ENCODE measurements around the gene B4GALT6. TPM values are rescaled to one million over a fixed set of nuclear protein-coding genes. Genes with fewer than 3 reads are reported as not detected.

The B4GALT6 gene
- total and polyA plus RNA-seq, 7 experiments from 2014 or later: 0.11 to 2.7 (median 1.2) TPM

GRCh38 chr18:31671951-31672350 is 12.4 kb downstream of the B4GALT6 start:
- Mint-ChIP-seq H3K4me3 (no peak overlapping the region), H3K9me3 (no peaks in the 10 kb centered on the region), H3K36me3 (peaks cover 0 to 3% (median 0%) of the 10 kb centered on the region in 5 donors), H3K4me1 (no peaks in the 10 kb centered on the region), H3K27me3 (peaks cover 0 to 22% (median 2%) of the 10 kb centered on the region in 5 donors), H3K27ac (no peak overlapping the region)
- H3K4me1 ChIP-seq (ENCODE audit: control insufficient read depth in 2 of 2, insufficient read depth in 2 of 2, low read length in 2 of 2): no peaks in the 10 kb centered on the region
- H3K36me3 ChIP-seq (ENCODE audit: control insufficient read depth in 2 of 3, insufficient read depth in 3 of 3, low read length in 3 of 3): no peaks in the 10 kb centered on the region
- no peak for ATAC-seq
- ChIA-PET POLR2A (no interaction called here), CTCF (no interaction called here)
- intact Hi-C loops (cut with micrococcal nuclease): no loop called here
- DNase-seq: no peak
- no peak overlapping the region for H3K27ac ChIP-seq (ENCODE audit: low read depth, low read length)
- H3K9me3 ChIP-seq (ENCODE audit: control insufficient read depth in 2 of 3, low read length in 3 of 3): no peaks in the 10 kb centered on the region
- no peak overlapping the region for H3K4me3 ChIP-seq (ENCODE audit: low read length)
- no peaks in the 10 kb centered on the region for H3K27me3 ChIP-seq (ENCODE audit: control insufficient read depth in 2 of 2, insufficient read depth in 2 of 2, low read length in 2 of 2)

- no peaks in the 10 kb centered on the region for H3K36me3 ChIP-seq (ENCODE audit: control insufficient read depth in 2 of 3, insufficient read depth in 3 of 3, low read length in 3 of 3)
- intact Hi-C loops (cut with micrococcal nuclease): no loop called here
- CTCF ChIA-PET: no interaction called here
Observed at GRCh38 chr18:31669541-31669940, 14.8 kb downstream of the B4GALT6 start.

GRCh38 chr18:31667185-31667584 is 17.2 kb downstream of the B4GALT6 start:
- H3K27me3 ChIP-seq (ENCODE audit: control insufficient read depth in 2 of 2, insufficient read depth in 2 of 2, low read length in 2 of 2): no peaks in the 10 kb centered on the region
- POLR2A ChIA-PET: no interaction called here
- H3K27ac ChIP-seq (ENCODE audit: low read depth, low read length): no peak overlapping the region
- CTCF ChIA-PET: no interaction called here
- H3K4me1 ChIP-seq (ENCODE audit: control insufficient read depth in 2 of 2, insufficient read depth in 2 of 2, low read length in 2 of 2): no peaks in the 10 kb centered on the region
- Mint-ChIP-seq H3K27ac (no peak overlapping the region), H3K4me3 (no peak overlapping the region), H3K36me3 (peaks cover 0 to 6% (median 0%) of the 10 kb centered on the region in 5 donors), H3K4me1 (no peaks in the 10 kb centered on the region), H3K9me3 (peaks cover 0 to 1% (median 0%) of the 10 kb centered on the region in 11 donors), H3K27me3 (peaks cover 0 to 10% (median 9%) of the 10 kb centered on the region in 5 donors)
- no peak overlapping the region for H3K4me3 ChIP-seq (ENCODE audit: low read length)
- no peaks in the 10 kb centered on the region for H3K36me3 ChIP-seq (ENCODE audit: control insufficient read depth in 2 of 3, insufficient read depth in 3 of 3, low read length in 3 of 3)
- intact Hi-C loops (cut with micrococcal nuclease): no loop called here
- no peak for ATAC-seq
- H3K9me3 ChIP-seq (ENCODE audit: control insufficient read depth in 2 of 3, low read length in 3 of 3): no peaks in the 10 kb centered on the region
- no peak for DNase-seq

More at GRCh38 chr18:31669541-31669940, 14.8 kb downstream of the B4GALT6 start:
- Histone ChIP-seq H3K4me3 (ENCODE audit: low read length) (no peak overlapping the region), H3K27ac (ENCODE audit: low read depth, low read length) (no peak overlapping the region), H3K4me1 (ENCODE audit: control insufficient read depth in 2 of 2, insufficient read depth in 2 of 2, low read length in 2 of 2) (no peaks in the 10 kb centered on the region), H3K27me3 (ENCODE audit: control insufficient read depth in 2 of 2, insufficient read depth in 2 of 2, low read length in 2 of 2) (no peaks in the 10 kb centered on the region), H3K9me3 (ENCODE audit: control insufficient read depth in 2 of 3, low read length in 3 of 3) (no peaks in the 10 kb centered on the region)
- Mint-ChIP-seq H3K27me3 (peaks cover 0 to 11% (median 2%) of the 10 kb centered on the region in 5 donors), H3K9me3 (no peaks in the 10 kb centered on the region), H3K4me1 (no peaks in the 10 kb centered on the region), H3K36me3 (peaks cover 0 to 3% (median 0%) of the 10 kb centered on the region in 5 donors), H3K27ac (no peak overlapping the region), H3K4me3 (no peak overlapping the region)
- no peak for ATAC-seq
- POLR2A ChIA-PET: no interaction called here
- DNase-seq: no peak

- H3K4me3 Mint-ChIP-seq: no peak overlapping the region
- H3K27ac ChIP-seq (ENCODE audit: low read depth, low read length): no peak overlapping the region
- H3K36me3 ChIP-seq (ENCODE audit: control insufficient read depth in 2 of 3, insufficient read depth in 3 of 3, low read length in 3 of 3): no peaks in the 10 kb centered on the region
- peaks cover 0 to 11% (median 10%) of the 10 kb centered on the region in 5 donors for H3K27me3 Mint-ChIP-seq
- no peaks in the 10 kb centered on the region for H3K4me1 Mint-ChIP-seq
- DNase-seq (no peak), ATAC-seq (no peak)
- CTCF ChIA-PET: no interaction called here
- no peak overlapping the region for H3K27ac Mint-ChIP-seq
- H3K4me3 ChIP-seq (ENCODE audit: low read length): no peak overlapping the region
- no peaks in the 10 kb centered on the region for H3K27me3 ChIP-seq (ENCODE audit: control insufficient read depth in 2 of 2, insufficient read depth in 2 of 2, low read length in 2 of 2)
- peaks cover 0 to 6% (median 0%) of the 10 kb centered on the region in 5 donors for H3K36me3 Mint-ChIP-seq
- intact Hi-C loops (cut with micrococcal nuclease): no loop called here
- H3K9me3 Mint-ChIP-seq: peaks cover 0 to 1% (median 0%) of the 10 kb centered on the region in 11 donors
- H3K9me3 ChIP-seq (ENCODE audit: control insufficient read depth in 2 of 3, low read length in 3 of 3): no peaks in the 10 kb centered on the region
- no peaks in the 10 kb centered on the region for H3K4me1 ChIP-seq (ENCODE audit: control insufficient read depth in 2 of 2, insufficient read depth in 2 of 2, low read length in 2 of 2)
- POLR2A ChIA-PET: no interaction called here
Observed at GRCh38 chr18:31666055-31666454, 18.3 kb downstream of the B4GALT6 start.

DNA sequence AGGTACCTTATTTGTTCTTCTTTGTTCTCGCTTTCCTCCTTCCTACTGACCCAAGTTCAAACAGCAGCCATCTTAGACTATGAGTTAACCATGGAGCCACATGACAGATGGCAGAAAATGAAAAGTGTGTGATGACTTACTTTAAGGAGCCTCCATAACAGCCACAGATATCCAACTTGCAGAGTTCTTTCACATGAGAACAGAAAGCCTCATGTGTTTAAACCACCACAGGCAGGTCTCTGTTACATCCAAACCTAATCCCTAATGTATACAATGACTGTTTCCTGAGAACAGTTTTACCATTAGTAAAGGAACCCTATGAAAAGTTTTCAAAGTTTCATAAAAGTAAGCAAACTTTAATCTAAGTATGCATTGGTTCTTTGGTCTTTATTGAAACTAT is 20.3 kb downstream of the B4GALT6 start:
- Histone ChIP-seq H3K36me3 (ENCODE audit: control insufficient read depth in 2 of 3, insufficient read depth in 3 of 3, low read length in 3 of 3) (no peaks in the 10 kb centered on the region), H3K4me1 (ENCODE audit: control insufficient read depth in 2 of 2, insufficient read depth in 2 of 2, low read length in 2 of 2) (no peaks in the 10 kb centered on the region), H3K4me3 (ENCODE audit: low read length) (no peak overlapping the region), H3K9me3 (ENCODE audit: control insufficient read depth in 2 of 3, low read length in 3 of 3) (no peaks in the 10 kb centered on the region), H3K27me3 (ENCODE audit: control insufficient read depth in 2 of 2, insufficient read depth in 2 of 2, low read length in 2 of 2) (no peaks in the 10 kb centered on the region), H3K27ac (ENCODE audit: low read depth, low read length) (no peak overlapping the region)
- ATAC-seq (no peak), DNase-seq (no peak)
- Mint-ChIP-seq H3K4me3 (no peak overlapping the region), H3K9me3 (peaks cover 0 to 1% (median 0%) of the 10 kb centered on the region in 11 donors), H3K36me3 (peaks cover 0 to 6% (median 0%) of the 10 kb centered on the region in 5 donors), H3K27ac (no peak overlapping the region), H3K27me3 (peaks cover 0 to 11% (median 8%) of the 10 kb centered on the region in 5 donors), H3K4me1 (peaks cover 0 to 7% (median under 1%) of the 10 kb centered on the region in 7 donors)
- CTCF ChIA-PET: no interaction called here
- intact Hi-C loops (cut with micrococcal nuclease): no loop called here
- POLR2A ChIA-PET: no interaction called here

DNA sequence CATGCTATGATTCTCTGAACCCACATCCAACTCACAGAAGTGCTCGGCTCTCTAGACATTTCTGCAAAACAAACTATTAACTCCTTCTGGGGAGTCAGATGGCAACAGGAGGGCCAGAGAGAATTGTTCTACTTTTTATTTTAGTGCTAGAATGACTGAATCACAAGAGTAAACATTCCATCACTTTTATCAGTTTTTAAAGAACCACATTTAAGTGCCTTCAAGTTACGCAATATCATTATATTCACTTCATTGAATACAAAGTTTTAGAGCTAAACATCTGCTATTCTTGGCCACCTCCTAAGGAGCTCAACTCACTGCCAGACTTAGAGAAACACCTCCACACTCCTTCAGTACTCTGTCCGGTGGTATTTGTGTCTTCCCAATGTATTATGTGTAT is 22.4 kb downstream of the B4GALT6 start:
- Histone ChIP-seq H3K4me3 (ENCODE audit: low read length) (no peak overlapping the region), H3K36me3 (ENCODE audit: control insufficient read depth in 2 of 3, insufficient read depth in 3 of 3, low read length in 3 of 3) (no peaks in the 10 kb centered on the region), H3K4me1 (ENCODE audit: control insufficient read depth in 2 of 2, insufficient read depth in 2 of 2, low read length in 2 of 2) (no peaks in the 10 kb centered on the region), H3K27ac (ENCODE audit: low read depth, low read length) (no peak overlapping the region), H3K9me3 (ENCODE audit: control insufficient read depth in 2 of 3, low read length in 3 of 3) (no peaks in the 10 kb centered on the region), H3K27me3 (ENCODE audit: control insufficient read depth in 2 of 2, insufficient read depth in 2 of 2, low read length in 2 of 2) (no peaks in the 10 kb centered on the region)
- Mint-ChIP-seq H3K36me3 (peaks cover 0 to 4% (median 0%) of the 10 kb centered on the region in 5 donors), H3K4me1 (peaks cover 0 to 14% (median 4%) of the 10 kb centered on the region in 7 donors), H3K27ac (no peak overlapping the region), H3K9me3 (peaks cover 0 to 1% (median 0%) of the 10 kb centered on the region in 11 donors), H3K4me3 (no peak overlapping the region), H3K27me3 (peaks cover 0 to 11% (median 7%) of the 10 kb centered on the region in 5 donors)
- ATAC-seq (no peak), DNase-seq (no peak)
- ChIA-PET POLR2A (no interaction called here), CTCF (no interaction called here)
- intact Hi-C loops (cut with micrococcal nuclease): no loop called here

DNA sequence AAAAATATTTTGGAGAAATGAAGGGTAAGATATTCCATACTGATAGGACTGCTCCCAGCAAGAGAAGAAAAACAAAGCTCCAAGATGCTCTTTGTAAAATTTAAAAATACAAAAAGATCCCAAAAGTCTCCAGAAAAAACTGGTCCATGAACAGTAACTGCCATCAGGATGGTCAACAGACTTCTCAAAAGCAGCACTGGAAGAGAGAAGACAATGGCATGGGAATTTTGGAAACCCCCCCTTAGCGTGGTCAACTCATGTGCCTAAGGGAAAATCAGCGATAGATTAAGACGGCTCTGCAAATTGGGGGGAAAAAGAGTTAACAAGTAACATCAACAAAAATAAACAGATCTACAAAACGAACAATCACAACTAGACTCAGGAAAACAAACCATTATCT is 23.6 kb downstream of the B4GALT6 start:
- Histone ChIP-seq H3K4me3 (ENCODE audit: low read length) (no peak overlapping the region), H3K27me3 (ENCODE audit: control insufficient read depth in 2 of 2, insufficient read depth in 2 of 2, low read length in 2 of 2) (no peaks in the 10 kb centered on the region), H3K4me1 (ENCODE audit: control insufficient read depth in 2 of 2, insufficient read depth in 2 of 2, low read length in 2 of 2) (no peaks in the 10 kb centered on the region), H3K9me3 (ENCODE audit: control insufficient read depth in 2 of 3, low read length in 3 of 3) (no peaks in the 10 kb centered on the region), H3K36me3 (ENCODE audit: control insufficient read depth in 2 of 3, insufficient read depth in 3 of 3, low read length in 3 of 3) (no peaks in the 10 kb centered on the region), H3K27ac (ENCODE audit: low read depth, low read length) (no peak overlapping the region)
- no peak overlapping the region for H3K4me3 Mint-ChIP-seq
- H3K9me3 Mint-ChIP-seq: peaks cover 0 to 1% (median 0%) of the 10 kb centered on the region in 11 donors
- ChIA-PET CTCF (no interaction called here), POLR2A (no interaction called here)
- H3K27ac Mint-ChIP-seq: no peak overlapping the region
- DNase-seq (no peak), ATAC-seq (no peak)
- peaks cover 0 to 4% (median 0%) of the 10 kb centered on the region in 5 donors for H3K36me3 Mint-ChIP-seq
- peaks cover 0 to 14% (median 4%) of the 10 kb centered on the region in 7 donors for H3K4me1 Mint-ChIP-seq
- intact Hi-C loops (cut with micrococcal nuclease): no loop called here
- H3K27me3 Mint-ChIP-seq: peaks cover 0 to 11% (median 5%) of the 10 kb centered on the region in 5 donors
